Measurements from ENCODE around the gene PLA1A. TPM values are rescaled to one million over a fixed set of nuclear protein-coding genes. Genes with fewer than 3 reads are reported as not detected.

The PLA1A gene
- total and polyA plus RNA-seq, 2 of the 4 experiments (the other 2 are of a cell fraction): not detected

DNA sequence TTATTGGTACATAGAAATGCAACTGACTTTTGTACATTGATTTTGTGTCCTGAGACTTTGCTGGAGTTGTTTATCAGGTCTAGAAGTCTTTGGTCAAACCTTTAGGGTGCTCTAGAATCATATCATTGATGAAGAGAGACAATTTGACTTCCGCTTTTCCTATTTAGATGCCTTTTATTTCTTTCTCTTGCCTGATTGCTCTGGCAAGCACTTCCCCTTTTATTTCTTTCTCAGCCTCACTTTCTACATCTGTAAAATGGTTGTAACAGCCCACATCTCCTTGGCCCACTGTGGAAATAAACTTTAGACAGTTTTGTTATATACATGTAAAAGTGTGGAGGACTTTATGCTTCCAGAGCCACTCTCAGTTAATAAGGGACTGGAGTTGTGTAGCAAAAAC lies 14.0 kb downstream of the PLA1A start:
- CTCF ChIA-PET: no interaction called here
- Histone ChIP-seq H3K9ac (ENCODE audit: low read depth, low read length) (no peak overlapping the region), H2AFZ (replicated peaks; ENCODE audit: low read length, poor library complexity) (no peak overlapping the region), H3K79me1 (ENCODE audit: low read depth in 1 of 2, low read length in 2 of 2) (no peaks in the 10 kb centered on the region), H3K4me3 (ENCODE audit: insufficient read depth, low read depth, low read length) (no peak overlapping the region), H3K27me3 (ENCODE audit: control insufficient read depth, insufficient read depth, low read length) (peaks cover 7% of the 10 kb centered on the region), H3K18ac (ENCODE audit: low read depth, low read length) (no peak overlapping the region), H2BK5ac (ENCODE audit: low read depth, low read length, poor library complexity, severe bottlenecking) (no peak overlapping the region), H3K9me1 (ENCODE audit: insufficient read depth, low read length) (no peaks in the 10 kb centered on the region), H3K4me2 (ENCODE audit: low read depth, low read length) (no peak overlapping the region), H4K8ac (ENCODE audit: low read depth in 2 of 2, low read length in 2 of 2) (no peak overlapping the region), H3K56ac (ENCODE audit: extremely low read depth, insufficient read depth, low read length) (no peak overlapping the region), H3K9me3 (ENCODE audit: control insufficient read depth, insufficient read depth, low read length) (no peaks in the 10 kb centered on the region), H3K23ac (ENCODE audit: low read depth, low read length) (no peak overlapping the region), H4K91ac (ENCODE audit: insufficient read depth, low read depth, low read length) (no peak overlapping the region), H2BK15ac (ENCODE audit: low read depth, low read length) (no peak overlapping the region), H4K20me1 (ENCODE audit: insufficient read depth, low read length) (no peaks in the 10 kb centered on the region), H2BK120ac (ENCODE audit: low read depth, low read length) (no peak overlapping the region), H2AK9ac (replicated peaks; ENCODE audit: low read depth, low read length, poor library complexity) (no peak overlapping the region), H2BK20ac (ENCODE audit: low read depth, low read length) (no peak overlapping the region), H3K4me1 (ENCODE audit: control insufficient read depth, insufficient read depth, low read length) (no peaks in the 10 kb centered on the region), H3K27ac (ENCODE audit: insufficient read depth, low read length) (no peak overlapping the region), H3K14ac (replicated peaks; ENCODE audit: low read depth, low read length) (no peak overlapping the region), H3K36me3 (ENCODE audit: control insufficient read depth, insufficient read depth, low read length) (no peaks in the 10 kb centered on the region), H2AK5ac (ENCODE audit: low read depth, low read length) (no peak overlapping the region), H3K4ac (ENCODE audit: low read depth, low read length) (no peak overlapping the region), H4K5ac (ENCODE audit: low read depth, low read length) (no peak overlapping the region)
- intact Hi-C loops (cut with micrococcal nuclease) (no loop called here), dilution Hi-C loops (cut with HindIII; ENCODE audit: low sequenced_read_pairs, unreplicated experiment) (no loop called here), in situ Hi-C loops (cut with MboI; ENCODE audit: low sequenced_read_pairs) (no loop called here)
- no CpG with 5 or more reads among the region's 1 CpG for WGBS, 2 experiments (ENCODE audit: extremely low coverage in 2 of 2, insufficient read length in 1 of 2)
- BruUV-seq (replicated peaks): no TSS peak
- DNase-seq (no peak), ATAC-seq (ENCODE audit: low read depth) (no peak)
- POLR2A ChIA-PET (ENCODE audit: unreplicated experiment): no interaction called here
- TF ChIP-seq CEBPB (IDR thresholded peaks at IDR 0.05; ENCODE audit: low read depth, low read length): no peak
- no peak for TF ChIP-seq FOS (IDR thresholded peaks at IDR 0.05; ENCODE audit: low read depth, low read length)

Measured in IMR-90 (cell line).